Measurements from ENCODE around the gene ADGRG1.

The ADGRG1 gene

GRCh38 chr16:57649443-57649751, 21.0 kb downstream of the ADGRG1 start:
- FAIRE-seq: no peak

GRCh38 chr16:57649846-57650245, 21.4 kb downstream of the ADGRG1 start:
- FAIRE-seq: no peak

GRCh38 chr16:57651344-57652333, 23.2 kb downstream of the ADGRG1 start:
- no peak for FAIRE-seq

GRCh38 chr16:57652695-57653471, 24.5 kb downstream of the ADGRG1 start:
- no peak for FAIRE-seq

- FAIRE-seq: no peak
These were observed 25.5 kb downstream of the ADGRG1 start for GRCh38 chr16:57653936-57654335.

- FAIRE-seq: no peak
These were observed 28.0 kb downstream of the ADGRG1 start for GRCh38 chr16:57656342-57656955.

- no peak for FAIRE-seq
These were observed 28.8 kb downstream of the ADGRG1 start for GRCh38 chr16:57657228-57657627.

- FAIRE-seq: no peak
These were observed 29.9 kb downstream of the ADGRG1 start for GRCh38 chr16:57658130-57658877.

GRCh38 chr16:57658878-57659674, 30.6 kb downstream of the ADGRG1 start:
- no peak for FAIRE-seq

GRCh38 chr16:57660715-57661463, 32.5 kb downstream of the ADGRG1 start:
- FAIRE-seq: no peak

GRCh38 chr16:57661510-57661909, 33.1 kb downstream of the ADGRG1 start:
- no peak for FAIRE-seq

- FAIRE-seq: no peak
These were observed 33.8 kb downstream of the ADGRG1 start for GRCh38 chr16:57661936-57662906.

GRCh38 chr16:57663436-57663835, 35.0 kb downstream of the ADGRG1 start:
- FAIRE-seq: no peak

- FAIRE-seq: no peak
These were observed 35.7 kb downstream of the ADGRG1 start for GRCh38 chr16:57663917-57664661.

GRCh38 chr16:57664662-57665025, 36.2 kb downstream of the ADGRG1 start:
- FAIRE-seq: no peak

- FAIRE-seq: no peak
These were observed 37.1 kb downstream of the ADGRG1 start for GRCh38 chr16:57665541-57665940.

- no peak for FAIRE-seq
These were observed 38.1 kb downstream of the ADGRG1 start for GRCh38 chr16:57666353-57667047.

- no peak for FAIRE-seq
These were observed 38.7 kb downstream of the ADGRG1 start for GRCh38 chr16:57667048-57667525.
